ENCODE data around the gene HYAL3. TPM values are rescaled to one million over a fixed set of nuclear protein-coding genes. Genes with fewer than 3 reads are reported as not detected.

HYAL3 gene
- polyA plus RNA-seq, 3 donors, result 3.4 to 5.8 (median 4.9) TPM

GRCh38 chr3:50279255-50280016, 19.8 kb downstream of the HYAL3 start:
- Mint-ChIP-seq H3K4me3 (no peak overlapping the region), H3K27ac (no peak overlapping the region), H3K36me3 (peaks cover 4 to 5% of the 10 kb centered on the region in 2 donors), H3K4me1 (peaks cover 16% of the 10 kb centered on the region), H3K27me3 (ENCODE audit: low read depth in 3 of 3) (peaks cover 34 to 47% (median 41%) of the 10 kb centered on the region in 3 donors), H3K9me3 (peaks cover 0 to 14% (median 10%) of the 10 kb centered on the region in 7 donors)
- Histone ChIP-seq H3K36me3 (replicated peaks in 1 of 2; ENCODE audit: control insufficient read depth in 1 of 2, insufficient read depth in 2 of 2, low read length in 2 of 2) (no peaks in the 10 kb centered on the region), H3K79me2 (ENCODE audit: insufficient read depth, low read length) (no peaks in the 10 kb centered on the region), H3K27ac (ENCODE audit: low read depth in 1 of 2, low read length in 2 of 2) (no peak overlapping the region), H4K20me1 (ENCODE audit: insufficient read depth, low read length) (no peaks in the 10 kb centered on the region), H3K4me3 (replicated peaks in 1 of 3; ENCODE audit: low read depth in 2 of 3, low read length in 3 of 3) (no peak overlapping the region), H3K9ac (ENCODE audit: insufficient read depth, low read length, poor library complexity, severe bottlenecking) (no peak overlapping the region), H3K4me2 (replicated peaks; ENCODE audit: extremely low read depth, low read length, poor library complexity, severe bottlenecking) (no peak overlapping the region), H3K27me3 (ENCODE audit: control insufficient read depth in 2 of 2, insufficient read depth in 2 of 2, low read length in 2 of 2) (peaks cover 19 to 35% of the 10 kb centered on the region in 2 donors), H2AFZ (ENCODE audit: insufficient read depth, low read depth, low read length, poor library complexity, severe bottlenecking) (no peak overlapping the region), H3K4me1 (ENCODE audit: control insufficient read depth in 1 of 2, insufficient read depth in 2 of 2, low read length in 2 of 2) (peaks cover 5 to 17% of the 10 kb centered on the region in 2 donors), H3K9me3 (replicated peaks in 1 of 2; ENCODE audit: control insufficient read depth in 1 of 2, insufficient read depth in 1 of 2, low read length in 2 of 2) (peaks cover 3 to 9% of the 10 kb centered on the region in 2 donors)
- DNase-seq, result no peak
- 100% methylated on average over 1 of the region's 8 CpGs for WGBS (ENCODE audit: insufficient coverage)
- intact Hi-C loops (cut with micrococcal nuclease), result no loop called here
- TF ChIP-seq, protein P1, sequence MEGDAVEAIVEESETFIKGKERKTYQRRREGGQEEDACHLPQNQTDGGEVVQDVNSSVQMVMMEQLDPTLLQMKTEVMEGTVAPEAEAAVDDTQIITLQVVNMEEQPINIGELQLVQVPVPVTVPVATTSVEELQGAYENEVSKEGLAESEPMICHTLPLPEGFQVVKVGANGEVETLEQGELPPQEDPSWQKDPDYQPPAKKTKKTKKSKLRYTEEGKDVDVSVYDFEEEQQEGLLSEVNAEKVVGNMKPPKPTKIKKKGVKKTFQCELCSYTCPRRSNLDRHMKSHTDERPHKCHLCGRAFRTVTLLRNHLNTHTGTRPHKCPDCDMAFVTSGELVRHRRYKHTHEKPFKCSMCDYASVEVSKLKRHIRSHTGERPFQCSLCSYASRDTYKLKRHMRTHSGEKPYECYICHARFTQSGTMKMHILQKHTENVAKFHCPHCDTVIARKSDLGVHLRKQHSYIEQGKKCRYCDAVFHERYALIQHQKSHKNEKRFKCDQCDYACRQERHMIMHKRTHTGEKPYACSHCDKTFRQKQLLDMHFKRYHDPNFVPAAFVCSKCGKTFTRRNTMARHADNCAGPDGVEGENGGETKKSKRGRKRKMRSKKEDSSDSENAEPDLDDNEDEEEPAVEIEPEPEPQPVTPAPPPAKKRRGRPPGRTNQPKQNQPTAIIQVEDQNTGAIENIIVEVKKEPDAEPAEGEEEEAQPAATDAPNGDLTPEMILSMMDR (IDR thresholded peaks at IDR 0.05), result no peak

DNA sequence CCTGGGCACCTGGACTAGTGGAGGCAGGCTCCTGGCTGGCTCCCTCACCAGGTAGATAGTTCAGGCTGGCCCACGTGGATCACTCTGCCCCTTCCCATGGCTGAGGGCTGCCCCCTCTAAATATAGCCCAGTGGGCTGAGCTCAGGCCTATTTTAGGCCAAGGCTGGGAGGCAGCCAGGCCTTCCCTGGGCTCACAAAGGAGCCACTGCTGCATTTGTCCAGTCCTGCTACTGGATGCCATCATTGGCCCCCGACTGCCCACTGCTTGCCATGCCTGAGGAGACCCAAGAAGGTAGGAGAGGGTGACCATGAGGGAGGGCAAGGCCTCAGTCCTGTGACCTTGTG, 20.4 kb downstream of the HYAL3 start, which contains the start of gene LSMEM2:
TSS of gene LSMEM2 (plus strand) at position 208 of the 345 bp plus-strand sequence. CDS start at position 235, 27 bp downstream.
- peaks cover 21% of the 10 kb centered on the region for H3K4me1 Mint-ChIP-seq
- H3K36me3 Mint-ChIP-seq, result peaks cover 6 to 8% of the 10 kb centered on the region in 2 donors
- peaks cover 7 to 23% of the 10 kb centered on the region in 2 donors for H3K4me1 ChIP-seq (ENCODE audit: control insufficient read depth in 1 of 2, insufficient read depth in 2 of 2, low read length in 2 of 2)
- no peaks in the 10 kb centered on the region for H3K79me2 ChIP-seq (ENCODE audit: insufficient read depth, low read length)
- H2AFZ ChIP-seq (ENCODE audit: insufficient read depth, low read depth, low read length, poor library complexity, severe bottlenecking), result no peak within 1 kb of the TSS
- no peak within 1 kb of the TSS for H3K9ac ChIP-seq (ENCODE audit: insufficient read depth, low read length, poor library complexity, severe bottlenecking)
- H4K20me1 ChIP-seq (ENCODE audit: insufficient read depth, low read length), result no peaks in the 10 kb centered on the region
- TF ChIP-seq, protein P1 (IDR thresholded peaks at IDR 0.05), result no peak
- peaks cover 3 to 11% of the 10 kb centered on the region in 2 donors for H3K9me3 ChIP-seq (replicated peaks in 1 of 2; ENCODE audit: control insufficient read depth in 1 of 2, insufficient read depth in 1 of 2, low read length in 2 of 2)
- no peak for DNase-seq
- peak within 1 kb of the TSS in 1 of 7 donors; percentile 1 for H3K27ac Mint-ChIP-seq
- H3K9me3 Mint-ChIP-seq, result peaks cover 0 to 18% (median 11%) of the 10 kb centered on the region in 7 donors
- no peak within 1 kb of the TSS for H3K4me3 ChIP-seq (replicated peaks in 1 of 3; ENCODE audit: low read depth in 2 of 3, low read length in 3 of 3)
- peaks cover 39 to 53% (median 47%) of the 10 kb centered on the region in 3 donors for H3K27me3 Mint-ChIP-seq (ENCODE audit: low read depth in 3 of 3)
- H3K4me2 ChIP-seq (replicated peaks; ENCODE audit: extremely low read depth, low read length, poor library complexity, severe bottlenecking), result no peak within 1 kb of the TSS
- H3K27me3 ChIP-seq (ENCODE audit: control insufficient read depth in 2 of 2, insufficient read depth in 2 of 2, low read length in 2 of 2), result peaks cover 22 to 41% of the 10 kb centered on the region in 2 donors
- H3K4me3 Mint-ChIP-seq, result peak within 1 kb of the TSS in 1 of 2 donors; percentile 65
- no peak within 1 kb of the TSS for H3K27ac ChIP-seq (ENCODE audit: low read depth in 1 of 2, low read length in 2 of 2)
- WGBS (ENCODE audit: insufficient coverage), result 77% methylated on average over 2 of the region's 2 CpGs
- intact Hi-C loops (cut with micrococcal nuclease), result no loop called here
- H3K36me3 ChIP-seq (replicated peaks in 1 of 2; ENCODE audit: control insufficient read depth in 1 of 2, insufficient read depth in 2 of 2, low read length in 2 of 2), result no peaks in the 10 kb centered on the region

Measured in CD14-positive monocyte (primary cell).